ENCODE data around the gene LYSET.
"Not testable (repeated sequence)": the region's sequence is repeated elsewhere in the genome, so short reads cannot be mapped to it uniquely, and the experiment has no call there.

The LYSET gene

GRCh38 chr14:93160353-93160801 lies 24.7 kb upstream of the LYSET start:
- peak; percentile 26; the same call in 1 of the 2 replicates for TF ChIP-seq CTCF (IDR thresholded peaks at IDR 0.05; ENCODE audit: borderline replicate concordance, insufficient read depth, low read depth, low read length)
- H3K4me3 ChIP-seq (ENCODE audit: low read depth, low read length) = no peak overlapping the region

- H3K4me3 ChIP-seq (ENCODE audit: low read depth, low read length) = no peak overlapping the region
- no peak for TF ChIP-seq CTCF (IDR thresholded peaks at IDR 0.05; ENCODE audit: borderline replicate concordance, insufficient read depth, low read depth, low read length)
Observed at GRCh38 chr14:93161411-93161940, 23.6 kb upstream of the LYSET start.

- no peak overlapping the region for H3K4me3 ChIP-seq (ENCODE audit: low read depth, low read length)
- TF ChIP-seq CTCF (IDR thresholded peaks at IDR 0.05; ENCODE audit: borderline replicate concordance, insufficient read depth, low read depth, low read length) = no peak
Observed at GRCh38 chr14:93163564-93163963, 21.6 kb upstream of the LYSET start.

- H3K4me3 ChIP-seq (ENCODE audit: low read depth, low read length) = not testable (repeated sequence)
Observed at GRCh38 chr14:93165271-93166265, 19.5 kb upstream of the LYSET start.

- not testable (repeated sequence) for H3K4me3 ChIP-seq (ENCODE audit: low read depth, low read length)
Observed at GRCh38 chr14:93168610-93169009, 16.5 kb upstream of the LYSET start.

GRCh38 chr14:93169619-93170018 lies 15.5 kb upstream of the LYSET start:
- not testable (repeated sequence) for H3K4me3 ChIP-seq (ENCODE audit: low read depth, low read length)

GRCh38 chr14:93170141-93170540 lies 15.0 kb upstream of the LYSET start:
- not testable (repeated sequence) for H3K4me3 ChIP-seq (ENCODE audit: low read depth, low read length)

GRCh38 chr14:93171376-93171775 lies 13.7 kb upstream of the LYSET start:
- TF ChIP-seq CTCF (IDR thresholded peaks at IDR 0.05; ENCODE audit: borderline replicate concordance, insufficient read depth, low read depth, low read length) = no peak
- H3K4me3 ChIP-seq (ENCODE audit: low read depth, low read length) = no peak overlapping the region

GRCh38 chr14:93173943-93174395 lies 11.1 kb upstream of the LYSET start:
- no peak for TF ChIP-seq CTCF (IDR thresholded peaks at IDR 0.05; ENCODE audit: borderline replicate concordance, insufficient read depth, low read depth, low read length)
- H3K4me3 ChIP-seq (ENCODE audit: low read depth, low read length) = no peak overlapping the region

GRCh38 chr14:93174731-93175130 lies 10.4 kb upstream of the LYSET start:
- not testable (repeated sequence) for H3K4me3 ChIP-seq (ENCODE audit: low read depth, low read length)
